ENCODE results near the gene PDCD1. TPM values are rescaled to one million over a fixed set of nuclear protein-coding genes. Genes with fewer than 3 reads are reported as not detected.

Gene PDCD1
- total RNA-seq, result not detected in 2 replicates

GRCh38 chr2:241858206-241859016, at the start of gene PDCD1:
PDCD1 (minus strand) TSS chr2:241858894; CDS start chr2:241858838, 56 bp downstream.

DNA sequence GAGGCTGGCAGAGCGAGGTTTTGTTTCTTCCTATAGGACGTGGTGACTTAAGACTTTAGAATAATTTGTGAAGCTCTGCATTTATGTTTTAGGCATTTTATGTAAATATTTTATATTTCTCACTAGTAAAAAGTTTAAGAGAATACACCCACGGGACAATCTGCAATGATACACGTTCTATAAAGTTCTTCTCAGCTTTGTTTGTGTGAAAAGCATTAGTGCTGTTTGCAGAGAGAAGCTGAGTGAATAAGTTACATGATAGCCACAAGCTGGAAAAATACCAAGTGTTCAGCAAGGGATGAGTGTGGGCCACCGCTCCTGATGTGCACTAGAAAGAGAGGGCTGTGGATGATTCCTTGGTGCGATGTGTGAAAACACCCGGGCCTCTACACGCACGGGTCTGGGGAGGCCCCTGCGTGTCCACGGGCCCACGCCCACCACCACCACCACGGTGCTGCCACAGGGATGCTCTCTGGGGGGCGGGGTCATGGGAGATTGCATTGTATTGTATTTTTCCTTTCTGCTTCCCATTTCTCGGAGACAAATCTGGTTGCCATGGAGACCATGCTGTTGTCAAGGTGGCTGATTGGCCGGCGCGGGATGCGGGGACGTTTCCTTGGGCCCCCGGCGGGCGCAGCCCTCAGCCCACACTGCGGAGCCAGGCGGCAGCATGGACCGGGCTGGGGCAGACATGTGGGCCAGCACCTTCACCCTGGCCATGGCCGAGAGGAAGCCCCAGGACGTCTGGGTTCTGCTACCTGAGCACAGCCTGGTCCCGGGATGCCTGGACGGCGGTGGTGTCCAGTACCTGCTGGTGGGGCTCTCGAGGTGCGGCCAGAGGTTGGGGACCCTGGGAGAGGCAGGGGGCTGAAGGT, 10.6 kb upstream of the PDCD1 start, which contains the start of gene RTP5:
Gene RTP5, plus strand, starts transcription at position 643 of the 875 bp plus-strand sequence. Its CDS starts 28 bp downstream, at position 671.

DNA sequence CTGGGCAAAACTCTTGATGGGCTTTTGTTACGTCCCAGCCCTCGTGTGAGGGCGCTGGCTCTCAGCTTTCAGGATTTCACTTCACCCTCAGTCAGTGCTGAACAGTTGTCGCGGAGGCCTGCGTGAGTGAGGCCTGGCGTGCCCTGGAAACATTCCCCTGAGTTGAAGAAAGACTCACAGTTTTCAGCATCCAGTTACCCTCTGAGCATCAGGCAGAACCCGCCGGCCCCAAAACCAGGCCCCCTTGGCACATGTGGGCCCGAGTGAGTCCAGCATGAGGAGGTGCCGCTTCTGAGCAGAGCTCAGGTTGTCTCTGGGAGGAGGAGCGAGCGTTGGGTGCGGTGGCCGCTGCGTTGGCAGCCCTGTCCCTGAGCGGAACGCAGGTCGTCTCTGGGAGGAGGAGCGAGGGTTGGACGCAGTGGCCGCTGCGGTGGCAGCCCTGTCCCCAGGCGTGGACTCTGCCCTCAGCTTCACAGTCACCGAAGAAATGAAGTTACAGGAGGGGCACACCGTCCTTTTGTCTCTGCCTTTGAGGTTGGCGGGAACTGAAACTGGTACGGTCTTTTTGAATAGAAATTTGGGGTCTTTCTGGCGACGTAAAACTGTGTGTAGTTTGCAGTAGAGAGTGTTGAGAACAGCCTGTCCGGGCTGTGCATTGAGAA, 49.8 kb downstream of the PDCD1 start, which contains the start of gene NEU4:
Gene NEU4, plus strand, starts transcription at position 473 of the 662 bp plus-strand sequence. CDS start 5,292 bp downstream, outside the sequence.

Other genes starting within 250 kb of the PDCD1 start
- 52.6 and 67.6 TPM in 2 replicates for gene THAP4, start 221.7 kb downstream of the PDCD1 start, total RNA-seq
- 58.7 and 61.1 TPM in 2 replicates for gene ATG4B, start 221.2 kb downstream of the PDCD1 start, total RNA-seq
- gene DTYMK, start 172.1 kb downstream of the PDCD1 start, total RNA-seq, result 37.5 and 82.9 TPM in 2 replicates
- 9.8 and 18.5 TPM in 2 replicates for gene ING5, start 156.9 kb downstream of the PDCD1 start, total RNA-seq
- gene D2HGDH, start 124.3 kb downstream of the PDCD1 start, total RNA-seq, result 8.9 and 11.6 TPM in 2 replicates
- gene GAL3ST2, start 82.1 kb downstream of the PDCD1 start, total RNA-seq, result not detected in 2 replicates
- not detected in 2 replicates for gene NEU4, start 49.7 kb downstream of the PDCD1 start, total RNA-seq
- not detected in 2 replicates for gene RTP5, start 10.8 kb upstream of the PDCD1 start, total RNA-seq

Measured in hair follicular keratinocyte (primary cell).